Glomerular endothelial cell (primary cell): Measurements from ENCODE around the gene SYCE1L. TPM values are rescaled to one million over a fixed set of nuclear protein-coding genes. Genes with fewer than 3 reads are reported as not detected.
"Not testable (repeated sequence)": the region's sequence is repeated elsewhere in the genome, so short reads cannot be mapped to it uniquely, and the experiment has no call there.

Experiments
- DNase-seq: peaks from one replicate; pipeline ENCODE4 v3.0.0-alpha.2; 2011; ENCODE audit warnings: low read depth, low spot score; ENCODE audit errors: extremely low read depth
- total RNA-seq: library from RNA; depleted of rRNA; stranded (reverse); fragments of >200 nt; gene quantifications from 2 replicates; pipeline ENCODE4 v1.2.3, GENCODE V29; 2015

SYCE1L gene
- total RNA-seq, 1 donor from 2014 or later: 11.6 TPM

GRCh38 chr16:77242471-77242870, 43.3 kb downstream of the SYCE1L start:
- DNase-seq: not testable (repeated sequence)

DNA sequence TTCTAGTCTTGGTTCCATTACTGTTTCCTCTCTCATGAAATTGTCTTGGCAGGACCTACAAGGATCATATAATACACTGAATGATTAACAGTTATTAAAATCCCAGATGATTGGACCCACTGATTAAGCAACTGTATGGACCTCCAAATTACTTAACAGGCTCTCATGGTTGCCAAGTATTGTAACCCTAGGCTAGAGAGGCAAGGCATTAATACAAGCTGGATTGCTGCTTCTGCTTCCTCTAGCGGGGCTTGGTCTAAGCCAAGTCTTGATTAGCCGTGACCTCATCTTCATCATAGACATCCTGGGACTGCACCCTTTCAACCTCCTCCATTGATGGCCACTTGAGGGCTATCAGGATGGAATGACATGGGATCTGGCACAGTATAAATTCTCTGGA, 46.9 kb downstream of the SYCE1L start:
- DNase-seq: no peak

GRCh38 chr16:77250400-77250799, 51.2 kb downstream of the SYCE1L start:
- no peak for DNase-seq

Other genes with a start within 250 kb of the SYCE1L start
- gene MON1B, start 8.2 kb upstream of the SYCE1L start, total RNA-seq: 30.2 and 38.4 TPM in 2 replicates
- gene ADAMTS18, start 235.6 kb downstream of the SYCE1L start, total RNA-seq: 14.5 and 47.5 TPM in 2 replicates